Endometrium (tissue), 2 donors: ENCODE results near the gene PKN2.
A peak's percentile ranks its signal among the peaks of the same experiment; 100 is the strongest.
"Not testable (repeated sequence)": the region's sequence is repeated elsewhere in the genome, so short reads cannot be mapped to it uniquely, and the experiment has no call there.

ENCODE experiments used
- FAIRE-seq: peaks from 2 replicates; lab custom pipeline; 2012; peaks lifted over from hg19 to GRCh38; lab: Jason Lieb, UNC
- donor health status: control.
- donor health status: control.

Gene PKN2

DNA sequence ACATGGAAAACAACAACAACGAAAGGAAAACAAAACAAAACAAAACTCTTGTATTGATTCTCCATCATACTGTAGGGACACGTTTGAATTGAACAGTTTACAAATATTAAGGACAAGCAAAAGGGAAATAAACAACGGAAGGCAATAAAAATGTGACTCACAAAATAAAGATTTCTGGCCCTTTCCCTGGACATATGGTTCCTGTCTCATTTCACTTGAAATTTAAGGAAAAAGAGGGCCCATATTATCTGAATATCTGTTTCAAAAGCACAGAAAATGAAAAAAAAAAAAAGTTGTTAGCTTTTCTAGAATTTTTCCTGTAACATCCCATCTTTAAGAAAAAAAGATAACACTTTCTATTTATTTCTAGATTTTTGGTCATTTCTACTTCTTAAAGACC is 3.6 kb upstream of the PKN2 start:
- FAIRE-seq = peak; percentile 58

DNA sequence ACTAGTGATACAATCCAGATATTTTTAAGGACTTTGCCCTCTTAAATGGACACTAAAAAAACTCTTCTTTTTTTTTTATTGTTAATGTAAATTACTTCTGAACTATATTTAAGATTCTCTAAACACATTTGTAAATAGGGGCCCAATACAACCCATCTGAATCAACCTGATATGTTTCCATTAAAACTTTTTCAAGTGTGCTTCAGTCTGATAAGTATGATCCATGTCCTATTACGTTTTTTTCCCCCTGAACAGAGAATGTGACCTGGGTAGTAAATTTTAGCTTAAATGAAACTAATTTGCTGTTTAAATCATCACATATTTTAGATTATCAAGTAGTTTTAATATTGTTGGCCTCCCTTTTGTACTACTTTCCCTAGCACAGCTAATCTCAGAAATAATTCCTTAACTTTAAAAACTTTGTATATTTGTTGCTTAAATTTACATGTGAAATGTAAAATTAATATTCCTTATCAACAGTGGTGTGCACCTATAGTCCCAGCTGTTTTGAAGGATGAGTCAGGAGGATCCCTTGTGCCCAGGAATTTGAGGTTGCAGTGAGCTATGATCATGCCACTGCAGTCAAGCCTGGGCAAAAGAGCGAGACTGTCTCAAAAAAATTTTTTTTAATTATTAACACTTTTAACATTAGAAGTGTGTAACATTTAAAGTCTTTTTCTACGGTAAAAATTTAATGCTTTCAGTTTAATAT is 3.0 kb upstream of the PKN2 start:
- no peak for FAIRE-seq

DNA sequence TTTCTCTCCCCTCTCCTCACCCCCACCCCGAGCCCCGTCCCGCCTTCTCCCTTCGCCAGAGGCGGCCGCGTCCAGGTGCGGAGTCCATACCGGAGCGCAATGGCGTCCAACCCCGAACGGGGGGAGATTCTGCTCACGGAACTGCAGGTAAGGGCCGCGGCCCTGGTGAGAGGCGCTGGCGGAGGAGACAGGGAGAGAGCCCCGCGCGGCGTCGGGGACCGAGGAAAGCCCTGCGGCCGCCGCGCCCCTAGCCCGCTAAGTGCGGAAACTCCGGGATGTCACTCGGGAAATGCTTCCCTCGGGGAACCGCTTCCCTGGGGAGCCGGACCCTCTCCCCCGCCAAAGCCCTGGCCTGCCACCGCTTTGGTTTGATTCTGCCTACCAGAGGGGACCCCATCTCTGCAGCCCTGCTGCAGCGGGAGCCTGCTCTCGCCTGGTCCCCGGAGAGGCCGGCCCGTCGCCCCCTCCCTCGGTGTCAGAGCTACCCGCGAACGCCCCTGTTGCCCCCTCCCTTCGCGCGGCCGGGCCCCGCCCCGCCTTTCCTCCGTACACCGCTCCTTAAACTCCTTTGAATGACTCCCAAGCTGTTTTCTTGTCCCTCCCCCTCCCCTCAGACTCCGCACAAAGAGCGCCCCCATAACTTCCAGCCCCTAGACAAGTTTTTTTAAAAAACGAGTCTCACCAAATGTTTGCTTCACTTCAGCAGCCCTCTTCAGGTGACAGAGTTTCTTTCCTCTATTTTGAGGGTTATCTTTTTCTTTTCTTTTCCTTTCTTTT is 597 bp downstream of the PKN2 start:
- no peak for FAIRE-seq

DNA sequence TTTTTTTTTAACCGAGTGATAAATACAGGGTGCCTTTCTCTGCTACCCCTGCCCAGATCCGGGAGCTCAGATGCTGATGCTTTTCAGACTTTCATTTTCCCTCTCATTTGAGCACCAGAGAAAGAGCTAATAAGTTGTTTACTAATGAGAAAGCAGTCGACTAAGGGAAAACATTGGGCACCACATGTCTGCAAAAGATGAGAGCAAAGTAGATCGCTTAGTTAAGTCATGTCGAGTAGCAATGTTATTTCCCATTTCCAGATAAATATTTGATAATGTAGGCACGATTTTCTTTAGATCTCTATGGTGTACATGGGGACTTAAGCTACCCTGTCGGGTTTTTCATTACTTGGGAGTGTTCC is 1.2 kb downstream of the PKN2 start:
- FAIRE-seq = no peak

DNA sequence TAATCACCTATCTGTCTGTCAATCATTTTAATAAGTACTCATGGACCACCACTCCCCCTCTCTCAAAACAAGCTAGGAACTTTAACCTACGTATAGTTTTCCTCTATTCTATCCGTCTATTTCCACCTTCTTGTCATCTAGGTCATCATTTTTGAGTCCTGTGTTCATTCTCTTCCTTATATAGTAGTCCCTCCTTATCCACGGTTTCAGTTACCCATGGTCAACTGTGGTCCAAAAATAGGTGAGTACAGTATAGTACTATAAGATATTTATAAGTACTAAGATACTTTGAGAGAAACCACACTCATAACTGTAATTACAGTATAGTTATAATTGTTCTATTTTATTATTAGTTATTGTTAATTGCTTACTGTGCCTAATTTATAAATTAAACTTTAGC is 7.5 kb downstream of the PKN2 start:
- no peak for FAIRE-seq

DNA sequence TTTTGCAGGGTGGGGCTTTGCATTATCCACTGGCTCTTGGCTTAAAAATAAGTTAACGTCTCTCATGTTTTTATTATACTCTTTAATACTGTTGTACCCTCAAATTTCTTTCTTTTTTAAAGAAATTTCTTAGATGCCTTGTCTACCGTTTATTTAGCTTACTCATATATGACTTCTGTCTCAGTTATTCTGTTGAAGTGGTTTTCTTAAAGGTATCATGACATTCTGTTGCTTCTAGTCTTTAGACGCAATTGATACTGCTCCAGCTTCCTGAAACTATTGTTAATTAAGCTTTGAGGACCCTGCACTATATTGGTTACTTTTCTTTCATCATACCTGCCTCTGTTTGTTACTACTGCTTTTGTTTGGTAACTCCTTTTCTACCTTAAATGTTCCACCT is 11.7 kb downstream of the PKN2 start:
- no peak for FAIRE-seq

DNA sequence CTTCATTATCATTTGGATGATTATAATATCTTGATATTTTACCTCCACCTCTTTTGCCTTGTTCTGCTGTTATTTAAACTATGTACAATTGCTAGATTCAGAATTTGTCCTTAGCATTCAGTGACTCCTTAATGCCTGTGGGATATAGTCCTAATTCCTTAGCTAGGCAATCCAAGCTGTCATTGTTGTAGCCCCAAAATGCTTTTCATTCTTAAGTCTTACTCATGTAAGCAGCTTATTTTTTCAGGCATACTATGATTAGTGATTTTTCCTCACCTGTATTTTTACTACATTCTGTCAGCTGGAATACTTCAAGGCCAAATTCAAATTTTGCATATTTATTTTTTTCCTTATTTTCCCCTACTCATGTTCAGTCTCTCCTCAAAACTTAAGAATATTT is 13.4 kb downstream of the PKN2 start:
- FAIRE-seq = no peak

DNA sequence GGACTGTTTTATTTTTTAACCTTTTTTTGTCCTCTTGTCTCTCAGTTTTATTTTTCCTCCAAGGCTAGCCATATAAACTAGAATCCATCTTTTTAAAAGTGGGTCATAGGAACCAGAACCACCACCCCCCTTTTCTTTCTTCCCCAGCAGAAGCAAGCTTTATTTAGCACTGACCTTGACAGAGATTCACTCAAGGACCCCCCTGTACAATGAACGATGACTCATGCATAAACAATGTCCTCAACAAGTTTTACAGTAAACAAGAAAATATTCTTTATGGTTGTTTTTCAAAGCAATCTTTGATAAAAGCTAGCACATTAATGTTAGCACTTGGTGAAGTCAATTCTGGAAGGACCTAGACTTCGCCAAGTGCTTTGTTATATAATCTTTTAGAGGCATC is 14.1 kb downstream of the PKN2 start:
- FAIRE-seq = no peak

DNA sequence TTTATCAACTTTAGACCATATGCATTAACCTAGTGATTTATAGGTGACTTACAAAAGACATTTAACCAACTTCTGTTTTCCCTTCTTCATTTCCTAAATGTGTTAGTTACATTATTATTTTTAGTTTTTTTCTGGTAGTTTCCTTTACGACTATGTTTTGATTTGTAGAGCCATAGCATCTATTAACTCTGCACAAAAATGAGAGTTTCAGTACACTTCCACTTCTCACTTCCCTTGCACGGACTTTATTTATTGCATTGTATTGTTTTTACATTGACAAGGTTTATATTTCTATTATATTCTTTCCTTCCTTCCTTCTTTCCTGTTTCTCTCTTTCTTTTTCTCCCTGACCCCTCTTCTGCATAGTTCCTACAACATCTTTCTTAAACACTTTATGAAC is 14.7 kb downstream of the PKN2 start:
- no peak for FAIRE-seq

DNA sequence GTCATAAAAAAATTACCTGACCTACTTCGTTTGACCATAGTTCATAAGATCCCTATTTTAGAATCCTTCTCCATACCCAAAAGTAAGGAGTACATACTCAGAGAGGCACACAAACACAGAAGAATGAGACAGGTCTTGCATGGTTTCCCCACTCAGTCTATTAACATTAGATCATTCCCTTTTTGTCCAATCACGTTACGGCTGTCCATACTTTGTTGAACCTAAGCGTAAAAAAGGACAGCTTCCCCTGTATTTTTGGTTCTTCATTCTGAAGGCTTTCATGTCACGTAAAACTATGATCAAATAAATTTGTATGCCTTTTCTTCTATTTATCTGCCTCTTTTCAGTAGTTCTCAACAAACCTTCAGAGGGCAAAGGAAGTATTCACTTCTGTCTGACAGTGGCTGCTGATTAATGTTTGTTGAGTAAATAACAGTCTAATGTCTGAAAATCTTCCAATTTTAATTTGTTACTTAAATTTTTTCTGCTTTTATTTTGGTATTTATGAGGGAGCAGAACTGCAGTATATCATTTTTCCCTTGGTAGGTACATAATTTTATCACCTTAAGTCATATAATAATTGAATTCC is 16.4 kb downstream of the PKN2 start:
- no peak for FAIRE-seq

DNA sequence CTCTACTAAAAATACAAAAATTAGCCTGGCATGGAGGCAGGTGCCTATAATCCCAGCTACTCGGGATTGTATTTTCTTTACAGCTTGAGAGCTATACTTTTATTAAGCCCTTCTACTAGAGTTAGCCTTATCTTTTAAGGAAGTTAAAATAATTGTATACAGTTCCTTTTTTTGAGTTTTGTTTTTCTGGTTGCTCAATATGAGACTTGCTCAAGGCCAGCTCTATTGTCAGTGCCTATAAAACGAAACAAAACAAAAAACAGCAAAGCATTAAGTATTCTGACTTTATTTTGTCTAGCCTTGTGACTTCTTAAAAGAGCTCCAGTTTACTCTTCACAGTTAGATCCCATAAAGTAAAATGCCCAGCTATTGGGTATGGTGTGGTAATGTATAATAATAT is 17.2 kb downstream of the PKN2 start:
- peak; percentile 87 for FAIRE-seq

DNA sequence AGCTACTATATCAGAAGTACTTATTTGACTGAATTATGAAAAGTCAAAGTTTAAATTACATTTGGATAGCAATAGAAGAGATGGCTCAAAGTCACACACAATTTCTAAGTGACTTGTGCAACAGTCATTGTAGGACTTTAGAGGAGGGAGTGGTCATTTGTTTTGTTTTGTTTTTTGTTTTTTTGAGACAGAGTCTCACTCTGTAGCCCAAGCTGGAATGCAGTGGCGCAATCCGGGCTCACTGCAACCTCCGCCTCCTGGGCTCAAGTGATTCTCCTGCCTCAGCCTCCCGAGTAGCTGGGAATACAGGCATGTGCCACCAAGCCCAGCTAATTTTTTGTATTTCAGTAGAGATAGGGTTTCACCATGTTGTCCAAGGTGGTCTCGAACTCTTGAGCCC is 17.7 kb downstream of the PKN2 start:
- not testable (repeated sequence) for FAIRE-seq

DNA sequence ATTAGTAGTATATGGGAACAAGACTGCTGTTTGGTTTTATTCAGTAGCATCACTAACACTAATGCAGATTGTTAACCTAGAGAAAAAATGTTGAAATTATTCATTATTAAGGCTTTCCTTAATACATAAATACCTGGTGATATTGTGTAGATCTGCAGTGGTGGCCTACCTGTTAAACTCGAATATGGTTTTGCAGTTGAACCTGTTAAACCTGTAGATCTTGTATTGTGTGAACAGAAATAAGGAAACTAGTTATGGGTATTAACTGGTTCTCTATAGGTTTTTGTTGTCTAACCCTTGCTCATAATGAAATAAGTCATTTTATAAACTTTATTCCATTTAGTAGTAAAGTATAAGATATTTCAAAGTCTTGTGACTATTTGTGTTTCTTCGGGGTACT is 23.9 kb downstream of the PKN2 start:
- FAIRE-seq = no peak

DNA sequence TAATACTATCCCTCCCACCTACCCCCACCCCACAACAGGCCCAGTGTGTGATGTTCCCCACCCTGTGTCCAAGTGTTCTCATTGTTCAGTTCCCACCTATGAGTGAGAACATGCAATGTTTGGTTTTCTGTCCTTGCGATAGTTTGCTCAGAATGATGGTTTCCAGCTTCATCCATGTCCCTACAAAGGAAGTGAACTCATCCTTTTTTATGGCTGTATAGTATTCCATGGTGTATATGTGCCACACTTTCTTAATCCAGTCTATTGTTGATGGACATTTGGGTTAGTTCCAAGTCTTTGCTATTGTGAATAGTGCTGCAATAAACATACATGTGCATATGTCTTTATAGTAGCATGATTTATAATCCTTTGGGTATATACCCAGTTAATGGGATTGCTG is 28.8 kb downstream of the PKN2 start:
- FAIRE-seq = not testable (repeated sequence)

DNA sequence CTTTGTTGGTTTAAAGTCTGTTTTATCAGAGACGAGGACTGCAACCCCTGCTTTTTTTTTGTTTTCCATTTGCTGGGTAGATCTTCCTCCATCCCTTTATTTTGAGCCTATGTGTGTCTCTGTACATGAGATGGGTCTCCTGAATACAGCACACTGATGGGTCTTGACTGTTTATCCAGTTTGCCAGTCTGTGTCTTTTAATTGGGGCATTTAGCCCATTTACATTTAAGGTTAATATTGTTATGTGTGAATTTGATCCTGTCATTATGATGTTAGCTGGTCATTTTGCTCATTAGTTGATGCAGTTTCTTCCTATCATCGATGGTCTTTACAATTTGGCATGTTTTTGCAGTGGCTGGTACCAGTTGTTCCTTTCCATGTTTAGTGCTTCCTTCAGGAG is 32.5 kb downstream of the PKN2 start:
- not testable (repeated sequence) for FAIRE-seq

DNA sequence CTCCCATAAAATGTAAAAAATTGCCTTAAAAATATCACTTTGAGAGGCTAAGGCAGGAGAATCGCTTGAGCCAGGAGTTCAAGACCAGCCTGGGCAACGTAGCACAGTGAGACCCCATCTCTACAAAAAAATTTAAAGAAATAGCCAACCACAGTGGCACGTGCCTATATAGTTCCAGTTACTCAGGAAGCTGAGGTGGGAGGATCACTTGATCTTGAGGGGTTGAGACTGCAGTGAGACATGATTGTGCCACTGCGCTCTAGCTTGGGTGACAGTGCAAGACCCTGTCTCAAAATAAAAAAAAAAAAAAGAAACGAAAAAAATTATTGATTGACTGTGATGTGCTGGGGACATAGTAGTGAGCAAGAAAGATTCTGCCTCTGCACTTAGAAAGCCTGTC is 38.4 kb downstream of the PKN2 start:
- no peak for FAIRE-seq

DNA sequence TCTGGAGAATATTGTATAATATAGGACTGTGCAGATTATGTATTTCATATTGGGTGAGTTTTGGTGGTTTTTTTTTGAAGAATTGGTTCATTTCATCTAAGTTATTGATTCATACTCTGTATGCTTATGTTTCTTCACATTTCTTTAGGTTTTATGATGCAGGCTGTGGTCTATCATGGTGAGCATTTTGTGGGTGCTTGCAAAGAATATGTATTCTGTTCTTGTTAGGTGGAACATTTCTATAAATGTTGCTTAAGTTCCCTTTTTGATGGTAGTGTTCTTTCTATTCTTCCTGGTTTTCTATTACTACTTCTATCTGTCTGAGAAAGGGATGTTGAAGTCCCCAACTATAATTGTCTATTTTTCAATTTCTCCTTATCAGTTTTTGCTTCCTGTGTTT is 42.6 kb downstream of the PKN2 start:
- FAIRE-seq = no peak

DNA sequence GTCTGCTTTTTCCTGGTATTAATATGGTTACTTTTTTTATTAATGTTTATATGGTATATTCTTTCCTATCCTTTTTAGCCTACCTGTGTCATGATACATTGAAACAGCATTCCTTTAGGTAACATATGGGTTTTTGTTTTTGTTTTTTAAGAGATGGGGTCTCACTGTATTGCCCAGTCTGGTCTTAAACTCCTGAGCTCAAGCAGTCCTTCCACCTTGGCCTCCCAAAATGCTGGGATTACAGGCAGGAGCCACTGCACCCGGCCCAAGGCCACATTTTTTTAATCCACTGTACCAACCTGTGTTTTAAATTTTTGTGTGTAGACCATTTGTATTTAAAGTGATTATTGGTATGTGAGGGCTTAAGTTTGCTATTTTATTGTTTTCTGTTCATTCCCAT is 43.1 kb downstream of the PKN2 start:
- FAIRE-seq = no peak

DNA sequence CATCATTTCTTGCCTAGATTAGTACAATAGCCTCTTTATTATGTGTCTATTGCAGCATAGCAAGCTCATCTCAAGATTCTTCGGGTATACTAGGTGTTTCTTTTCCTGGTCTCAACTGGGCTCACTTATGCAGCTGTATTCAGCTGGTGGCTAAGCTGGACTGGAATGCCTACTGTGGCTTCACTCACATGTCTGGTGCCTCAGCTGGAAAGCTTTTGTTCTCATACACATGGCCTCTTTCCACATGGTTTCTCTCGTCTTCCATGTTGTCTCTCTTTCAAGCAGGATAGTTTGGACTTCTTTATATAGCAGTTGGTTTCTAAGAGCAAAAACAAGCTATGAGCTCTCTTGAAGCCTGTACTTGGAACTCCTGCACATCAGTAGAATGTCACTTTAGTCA is 45.2 kb downstream of the PKN2 start:
- FAIRE-seq = no peak

DNA sequence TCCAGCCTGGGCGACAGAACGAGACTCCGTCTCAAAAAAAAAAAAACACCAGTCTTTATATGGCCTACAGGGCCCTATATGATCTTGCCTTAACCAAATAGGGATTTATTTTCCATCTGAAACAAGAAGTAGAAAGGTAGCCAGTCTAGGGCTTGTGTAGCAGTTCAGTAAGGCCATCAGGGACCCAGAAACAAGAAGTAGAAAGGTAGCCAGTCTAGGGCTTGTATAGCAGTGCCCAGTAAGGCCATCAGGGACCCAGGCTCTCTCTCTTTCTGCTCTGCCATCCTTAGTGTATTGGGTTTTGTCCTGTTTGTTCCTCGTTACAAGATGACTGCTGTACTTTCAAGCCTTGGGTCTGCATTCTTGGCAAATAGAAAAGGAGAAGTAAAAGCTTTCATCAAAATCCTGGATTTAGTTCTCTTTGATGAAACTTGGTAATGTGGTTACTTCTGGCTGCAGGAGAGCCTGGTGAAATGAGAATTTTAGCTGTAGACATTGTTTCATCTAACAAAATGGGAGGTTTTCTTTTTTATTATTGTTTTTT is 46.1 kb downstream of the PKN2 start:
- FAIRE-seq = no peak

DNA sequence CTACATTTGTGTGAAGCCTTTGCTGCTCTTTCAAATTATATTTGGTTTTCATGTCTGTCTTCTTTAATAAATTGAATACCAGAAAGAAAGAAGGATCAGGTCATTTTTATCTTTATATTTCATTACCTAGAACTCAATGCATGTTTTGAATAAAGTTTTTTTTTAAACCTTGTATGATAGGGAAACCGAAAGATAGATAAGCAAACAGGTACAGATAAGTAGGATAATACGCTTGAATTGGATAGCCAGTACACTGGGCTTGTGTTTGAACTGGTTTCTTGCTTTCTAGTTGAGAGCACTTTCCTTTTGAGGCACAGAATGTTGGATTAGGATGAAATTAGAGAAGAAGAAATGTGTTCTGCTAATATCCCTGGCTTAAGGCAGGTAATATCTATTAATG is 46.9 kb downstream of the PKN2 start:
- no peak for FAIRE-seq

DNA sequence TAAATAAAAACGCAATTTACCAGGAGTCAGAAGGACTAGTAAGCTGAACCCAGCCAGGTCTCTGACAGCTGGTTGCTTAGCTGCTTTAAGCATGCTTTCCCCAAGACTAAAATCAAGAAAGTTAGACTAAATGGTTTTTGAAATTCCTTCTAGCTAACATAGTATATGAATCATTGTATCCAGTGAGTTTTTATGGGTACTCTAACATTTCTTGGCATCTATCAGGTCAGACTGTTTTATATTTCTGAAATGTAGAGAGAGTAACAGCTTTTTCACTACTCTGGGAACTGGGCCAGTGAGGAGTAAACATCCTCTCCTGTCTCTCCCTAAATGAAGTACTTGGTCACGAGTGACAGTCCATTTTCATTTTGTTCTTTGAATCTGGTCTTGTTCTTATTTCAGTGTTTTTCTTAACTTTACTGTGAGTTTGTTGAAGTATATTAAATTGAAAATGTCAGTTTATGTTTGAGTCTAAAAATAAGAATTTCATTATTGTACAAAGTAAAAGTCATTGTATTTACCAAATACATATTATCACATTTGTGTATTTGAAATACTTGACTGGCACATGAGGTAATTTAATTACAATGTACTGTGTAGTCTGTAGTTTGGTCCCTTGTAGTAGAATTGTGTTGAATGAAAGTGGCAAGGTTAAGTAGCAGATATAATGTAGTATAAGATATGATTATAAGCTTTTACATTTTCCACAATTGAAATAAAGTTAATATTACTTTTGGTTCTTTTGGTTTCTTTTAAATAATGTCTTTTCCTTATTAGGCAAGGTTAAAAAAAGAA is 47.6 kb downstream of the PKN2 start:
- peak; percentile 98 for FAIRE-seq

DNA sequence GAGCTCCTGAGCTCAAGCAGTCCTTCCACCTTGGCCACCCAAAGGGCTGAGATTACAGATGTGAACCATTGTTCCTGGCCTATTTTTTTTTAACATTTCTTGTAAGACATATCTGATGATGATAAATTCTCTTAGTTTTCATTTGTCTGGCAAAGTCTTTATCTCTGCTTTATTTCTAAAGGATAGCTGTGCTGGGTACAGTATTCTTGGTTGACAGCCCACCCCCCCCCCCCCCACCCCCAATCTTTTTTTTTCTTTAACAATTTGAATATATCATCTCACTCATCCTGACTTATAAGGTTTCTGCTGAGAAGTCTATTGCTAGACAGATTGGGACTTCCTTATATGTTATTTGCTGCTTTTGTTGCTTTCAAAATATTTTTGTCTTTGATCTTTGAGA is 51.3 kb downstream of the PKN2 start:
- no peak for FAIRE-seq
